Osteoblast (primary cell): ENCODE measurements around the gene PRMT9. TPM values are rescaled to one million over a fixed set of nuclear protein-coding genes. Genes with fewer than 3 reads are reported as not detected.

Source experiments
- DNase-seq: peaks from one replicate; pipeline ENCODE4 v3.0.0; 2011; ENCODE audit warnings: low spot score, mixed read lengths; ENCODE audit not compliant: insufficient read length; ENCODE audit errors: missing footprints
- H2AFZ ChIP-seq: 2 replicates; pipeline ENCODE4 v1.6.0; 2011; ENCODE audit warnings: mild to moderate bottlenecking, low read length
- H3K27ac ChIP-seq: 2 replicates; pipeline ENCODE4 v1.5.1; 2011; ENCODE audit warnings: mild to moderate bottlenecking, low read depth, low read length, moderate library complexity
- H3K27me3 ChIP-seq: 2 replicates; pipeline ENCODE4 v1.6.0; 2012; ENCODE audit warnings: mild to moderate bottlenecking, control low read depth, inconsistent platforms, low read length, moderate library complexity; ENCODE audit not compliant: insufficient read depth
- H3K36me3 ChIP-seq: 2 replicates; pipeline ENCODE4 v1.5.1; 2011; ENCODE audit warnings: mild to moderate bottlenecking, low read length, control low read depth, moderate library complexity; ENCODE audit not compliant: insufficient read depth
- H3K4me1 ChIP-seq: 2 replicates; pipeline ENCODE4 v1.5.1; 2011; ENCODE audit warnings: mild to moderate bottlenecking, low read length, control low read depth, moderate library complexity; ENCODE audit not compliant: insufficient read depth
- H3K4me2 ChIP-seq: 2 replicates; pipeline ENCODE4 v1.6.0; 2011; ENCODE audit warnings: mild to moderate bottlenecking, low read length; ENCODE audit not compliant: insufficient read depth
- H3K4me3 ChIP-seq: fragments of 200-600 bp; sonication (generic); 3 replicates; pipeline ENCODE4 v1.5.1; 2012; ENCODE audit warnings: mild to moderate bottlenecking, low read length, inconsistent platforms; ENCODE audit not compliant: insufficient read depth
- H3K79me2 ChIP-seq: 2 replicates; pipeline ENCODE4 v1.6.0; 2012; ENCODE audit warnings: mild to moderate bottlenecking, low read length, control low read depth, inconsistent platforms; ENCODE audit not compliant: insufficient read depth
- H3K9me3 ChIP-seq: 2 replicates; pipeline ENCODE4 v1.5.1; 2011; ENCODE audit warnings: low read depth, low read length, control low read depth
- H4K20me1 ChIP-seq: 2 replicates; pipeline ENCODE4 v1.6.0; 2012; ENCODE audit warnings: mild to moderate bottlenecking, low read length, control low read depth; ENCODE audit not compliant: insufficient read depth
- CTCF ChIP-seq: IDR thresholded peaks from 2 replicates; pipeline ENCODE4 v1.5.1; 2011; ENCODE audit warnings: mild to moderate bottlenecking, low read depth, low read length, moderate library complexity; ENCODE audit errors: extremely low read depth
- total RNA-seq: library from RNA; depleted of rRNA; stranded (reverse); fragments of >200 nt; gene quantifications from 2 replicates; pipeline ENCODE4 v1.2.3, GENCODE V29; 2012

PRMT9 gene
- total RNA-seq, 1 donor = 9.0 TPM

- peaks cover 44% of the 10 kb centered on the region for H3K36me3 ChIP-seq
- H3K27me3 ChIP-seq = no peaks in the 10 kb centered on the region
- TF ChIP-seq CTCF = no peak
- H3K79me2 ChIP-seq = no peaks in the 10 kb centered on the region
- H3K27ac ChIP-seq = no peak overlapping the region
- no peaks in the 10 kb centered on the region for H3K4me1 ChIP-seq
- H3K4me3 ChIP-seq = no peak overlapping the region
- H4K20me1 ChIP-seq = no peaks in the 10 kb centered on the region
- no peak overlapping the region for H3K4me2 ChIP-seq
- no peak overlapping the region for H2AFZ ChIP-seq
- no peaks in the 10 kb centered on the region for H3K9me3 ChIP-seq
- DNase-seq = no peak
Measured at GRCh38 chr4:147633643-147634042, 50.3 kb downstream of the PRMT9 start.

GRCh38 chr4:147633113-147633512, 50.9 kb downstream of the PRMT9 start:
- no peak for TF ChIP-seq CTCF
- Histone ChIP-seq H3K27me3 (no peaks in the 10 kb centered on the region), H3K36me3 (peaks cover 44% of the 10 kb centered on the region)

GRCh38 chr4:147629783-147630730, 53.9 kb downstream of the PRMT9 start:
- peaks cover 48% of the 10 kb centered on the region for H3K36me3 ChIP-seq
- TF ChIP-seq CTCF = no peak
- DNase-seq = no peak

More at GRCh38 chr4:147633113-147633512, 50.9 kb downstream of the PRMT9 start:
- Histone ChIP-seq H3K79me2 (no peaks in the 10 kb centered on the region), H3K4me2 (no peak overlapping the region), H2AFZ (no peak overlapping the region), H3K9me3 (no peaks in the 10 kb centered on the region), H4K20me1 (no peaks in the 10 kb centered on the region), H3K27ac (no peak overlapping the region), H3K4me3 (no peak overlapping the region), H3K4me1 (no peaks in the 10 kb centered on the region)
- DNase-seq = no peak

GRCh38 chr4:147628415-147628814, 55.5 kb downstream of the PRMT9 start:
- Histone ChIP-seq H4K20me1 (no peaks in the 10 kb centered on the region), H3K36me3 (peaks cover 47% of the 10 kb centered on the region), H3K4me3 (no peak overlapping the region), H3K4me2 (no peak overlapping the region), H3K4me1 (no peaks in the 10 kb centered on the region), H3K27me3 (no peaks in the 10 kb centered on the region), H3K79me2 (no peaks in the 10 kb centered on the region), H3K27ac (no peak overlapping the region), H3K9me3 (no peaks in the 10 kb centered on the region), H2AFZ (no peak overlapping the region)
- DNase-seq = no peak
- no peak for TF ChIP-seq CTCF

More at GRCh38 chr4:147629783-147630730, 53.9 kb downstream of the PRMT9 start:
- H4K20me1 ChIP-seq = no peaks in the 10 kb centered on the region
- no peak overlapping the region for H2AFZ ChIP-seq
- no peak overlapping the region for H3K4me3 ChIP-seq
- H3K79me2 ChIP-seq = no peaks in the 10 kb centered on the region
- no peaks in the 10 kb centered on the region for H3K27me3 ChIP-seq
- no peaks in the 10 kb centered on the region for H3K9me3 ChIP-seq
- H3K27ac ChIP-seq = no peak overlapping the region
- no peaks in the 10 kb centered on the region for H3K4me1 ChIP-seq
- H3K4me2 ChIP-seq = no peak overlapping the region
